GM19238 (cell line): ENCODE results near the gene RNF130.

Experiments used
- DNase-seq: peaks from one replicate; pipeline ENCODE4 v3.0.0; 2011; ENCODE audit warnings: low spot score; ENCODE audit not compliant: insufficient read length

The RNF130 gene

GRCh38 chr5:180085837-180086236 is 14.3 kb upstream of the RNF130 start:
- no peak for DNase-seq

DNA sequence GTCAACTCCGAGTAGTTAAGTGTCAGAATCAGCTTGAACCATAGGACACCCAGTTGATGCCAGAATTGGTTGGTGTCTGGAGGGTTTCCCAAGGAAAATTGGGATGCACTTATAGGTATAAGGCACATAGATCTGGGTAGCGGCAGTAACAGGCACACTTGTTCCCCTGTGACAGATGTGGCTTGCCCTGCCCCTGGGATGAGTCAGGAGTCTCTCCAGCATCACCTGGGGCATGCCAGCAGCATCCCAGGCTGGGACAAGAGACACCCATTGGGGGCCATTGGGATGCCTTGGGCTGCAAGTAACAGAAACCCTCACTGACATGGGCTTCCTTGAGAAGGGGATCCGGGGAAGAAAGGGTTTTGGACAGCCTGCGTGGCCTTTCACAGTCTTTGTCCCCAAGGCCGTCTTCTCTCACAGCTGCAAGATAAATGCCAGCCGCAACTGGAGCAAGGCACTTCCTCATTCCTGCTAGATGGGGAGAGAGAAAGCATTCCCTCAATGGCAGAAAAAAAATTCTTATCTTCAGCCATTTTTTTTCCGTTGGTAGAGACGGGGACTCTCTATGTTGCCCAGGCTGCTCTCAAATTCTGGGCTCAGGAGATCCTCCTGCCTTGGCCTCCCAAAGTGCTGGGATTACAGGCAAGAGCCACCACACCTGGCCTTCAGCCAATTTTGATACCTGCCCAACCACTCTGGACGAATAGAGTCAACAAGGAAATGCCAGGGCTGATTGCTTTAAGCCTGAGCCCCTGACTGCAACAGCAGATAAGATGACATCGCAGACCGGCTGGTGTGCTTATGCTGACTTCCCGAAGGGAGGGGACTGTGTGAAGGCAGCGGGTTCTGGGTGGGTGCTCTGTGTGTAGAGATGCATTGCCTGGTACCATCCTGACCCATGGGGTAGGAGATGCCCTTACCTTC is 13.3 kb upstream of the RNF130 start:
- DNase-seq: no peak

DNA sequence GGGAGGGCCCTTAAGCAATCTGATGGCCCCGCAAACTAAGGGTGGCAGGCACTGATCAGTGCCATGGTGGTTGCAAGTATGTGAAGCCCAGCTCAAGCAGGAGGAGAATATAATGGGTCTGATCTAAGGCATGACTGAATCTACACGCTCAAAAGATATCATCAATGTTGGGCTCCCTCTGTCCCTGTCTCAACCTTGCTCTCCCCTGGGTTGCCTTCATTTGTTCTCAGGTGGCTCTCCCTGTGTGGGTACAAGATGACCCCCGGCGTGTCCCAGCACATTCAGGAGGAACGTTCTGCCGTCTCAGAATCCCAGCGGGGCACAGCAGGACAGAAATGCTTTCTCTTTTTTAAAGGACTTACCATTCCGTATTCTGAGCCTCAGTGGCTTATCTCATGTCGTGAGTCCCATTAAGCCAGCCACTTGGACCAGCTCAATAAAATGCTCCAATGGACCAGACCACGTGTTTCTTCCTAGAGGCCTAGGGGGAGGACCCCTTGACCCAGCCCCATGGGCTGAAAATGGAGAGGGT is 12.0 kb upstream of the RNF130 start:
- no peak for DNase-seq

- DNase-seq: no peak
Observed at GRCh38 chr5:180082633-180083420, 11.3 kb upstream of the RNF130 start.

- no peak for DNase-seq
Observed at GRCh38 chr5:180081481-180081880, 9.9 kb upstream of the RNF130 start.

DNA sequence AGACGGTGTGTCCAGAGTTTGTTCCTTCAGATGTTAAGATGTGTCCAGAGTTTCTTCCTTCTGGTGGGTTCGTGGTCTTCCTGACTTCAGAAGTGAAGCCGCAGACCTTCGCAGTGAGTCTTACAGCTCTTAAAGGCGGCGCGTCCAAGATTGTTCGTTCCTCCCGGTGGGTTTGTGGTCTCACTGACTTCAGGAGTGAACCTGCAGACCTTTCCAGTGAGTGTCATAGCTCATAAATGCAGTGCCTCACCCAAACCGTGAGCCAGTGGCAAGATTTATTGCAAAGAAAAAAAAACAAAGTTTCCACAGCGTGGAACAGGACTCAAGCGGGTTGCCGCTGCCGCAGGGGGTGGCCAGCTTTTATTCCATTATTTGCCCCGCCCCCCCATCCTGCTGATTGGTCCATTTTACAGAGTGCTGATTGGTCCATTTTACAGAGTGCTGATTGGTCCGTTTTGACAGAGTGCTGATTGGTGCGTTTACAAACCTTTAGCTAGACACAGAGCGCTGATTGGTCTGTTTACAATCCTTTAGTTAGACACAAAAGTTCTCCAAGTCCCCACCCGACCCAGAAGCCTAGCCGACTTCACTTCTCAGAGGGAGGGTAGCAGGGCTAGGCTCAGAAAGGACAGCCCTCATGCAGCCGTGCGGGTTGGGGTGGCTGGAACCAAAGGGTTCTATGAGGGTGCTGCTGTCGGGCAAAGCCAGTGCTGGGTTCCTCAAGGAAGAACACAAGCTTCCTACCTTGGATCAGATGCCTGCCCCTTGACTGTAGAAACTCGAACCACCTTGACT is 9.1 kb upstream of the RNF130 start:
- no peak for DNase-seq

- DNase-seq: no peak
Observed at GRCh38 chr5:180079702-180080466, 8.3 kb upstream of the RNF130 start.

- DNase-seq: no peak
Observed at GRCh38 chr5:180078348-180078747, 6.8 kb upstream of the RNF130 start.

- no peak for DNase-seq
Observed at GRCh38 chr5:180077594-180078284, 6.2 kb upstream of the RNF130 start.

GRCh38 chr5:180075703-180076102 is 4.1 kb upstream of the RNF130 start:
- no peak for DNase-seq

DNA sequence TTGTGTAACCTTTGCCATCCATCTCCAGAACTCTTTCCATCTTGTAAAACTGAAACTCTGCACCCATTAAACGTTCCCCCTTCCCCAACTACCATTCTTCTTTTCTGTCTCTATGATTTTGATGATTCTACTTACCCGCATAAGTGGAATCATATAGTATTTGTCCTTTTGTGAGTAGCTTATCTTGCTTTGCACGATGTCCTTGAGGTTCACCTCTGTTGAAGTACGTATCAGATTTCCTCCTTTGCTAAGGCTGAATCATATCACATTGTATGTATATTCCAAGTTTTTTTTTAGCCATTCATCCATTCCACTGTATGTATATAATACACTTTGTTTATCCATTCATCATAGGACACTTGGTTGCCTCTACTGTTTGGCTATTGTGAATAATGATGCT is 2.9 kb upstream of the RNF130 start:
- DNase-seq: no peak

DNA sequence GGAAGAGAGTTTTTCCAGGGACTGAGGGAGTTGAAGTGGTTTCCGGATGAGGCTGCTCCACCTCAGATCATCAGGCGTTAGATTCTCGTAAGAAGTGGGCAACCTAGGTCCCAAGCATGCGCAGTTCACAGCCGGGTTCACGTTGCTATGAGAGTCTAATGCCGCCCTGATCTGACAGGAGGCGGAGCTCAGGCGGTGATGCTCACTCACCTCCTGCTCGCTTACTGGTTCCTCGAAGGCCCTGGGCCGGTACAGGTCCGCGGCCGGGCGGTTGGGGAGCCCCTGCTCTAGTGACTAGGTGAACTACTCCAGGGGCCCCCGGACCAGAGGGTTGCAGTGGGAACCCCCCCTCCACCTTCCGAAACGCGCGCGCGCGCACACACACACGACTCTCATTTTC is 997 bp upstream of the RNF130 start:
- no peak for DNase-seq

DNA sequence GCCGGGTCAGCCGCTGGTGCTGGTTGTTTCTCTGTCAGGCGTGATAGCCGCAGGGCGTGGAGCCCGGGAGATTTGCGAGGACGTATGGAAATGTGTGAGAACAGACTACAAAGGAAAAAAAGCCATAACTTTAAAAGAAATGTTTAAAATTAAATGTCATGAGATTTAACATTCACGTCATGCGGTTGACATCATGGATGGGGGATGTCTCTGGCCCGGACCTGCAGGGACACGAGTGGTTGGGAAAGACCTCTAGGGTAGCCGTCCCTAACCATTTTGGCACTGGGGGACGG is 643 bp upstream of the RNF130 start:
- no peak for DNase-seq

- no peak for DNase-seq
Observed at GRCh38 chr5:180070756-180071530, 616 bp downstream of the RNF130 start.

- DNase-seq: no peak
Observed at GRCh38 chr5:180069589-180070247, 1.8 kb downstream of the RNF130 start.

- no peak for DNase-seq
Observed at GRCh38 chr5:180068519-180069090, 3.0 kb downstream of the RNF130 start.

GRCh38 chr5:180067986-180068385 is 3.6 kb downstream of the RNF130 start:
- DNase-seq: no peak

GRCh38 chr5:180060192-180060591 is 11.4 kb downstream of the RNF130 start:
- no peak for DNase-seq

DNA sequence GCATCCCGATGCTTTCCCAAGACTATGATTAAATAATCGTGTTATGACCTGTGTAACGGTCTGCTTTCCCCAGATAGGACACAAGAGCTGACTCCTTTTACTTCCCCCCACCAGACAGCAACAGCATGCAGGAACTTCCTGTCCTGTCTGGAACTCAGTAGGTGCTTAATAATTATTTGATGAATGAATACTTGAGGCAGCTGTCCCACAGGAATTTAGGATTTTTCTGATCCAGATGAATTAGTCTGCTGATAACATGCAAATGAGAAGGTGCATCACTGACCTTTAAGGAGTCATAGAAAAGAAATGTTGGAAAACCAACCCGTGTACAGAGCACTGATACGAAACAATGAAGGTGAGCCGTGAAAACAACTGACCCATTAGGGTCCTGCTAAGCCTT is 12.2 kb downstream of the RNF130 start:
- no peak for DNase-seq
